Natural killer cell treated with Interleukin-12 subunit alpha and Interleukin-12 subunit beta and Interleukin-15 and Interleukin-18, amount 100 ng/mL, for 72 hours (primary cell): ENCODE data around the gene CXCR4. TPM values are rescaled to one million over a fixed set of nuclear protein-coding genes. Genes with fewer than 3 reads are reported as not detected.

Experiments
- ATAC-seq, 2 donors: fragments of 150-1000 bp; cut with Tn5 transposase in 1 of 2; sonication (Bioruptor Pico), chemical (Tn5 transposase) in 1 of 2; 2 replicates each; pipeline ENCODE4 v1.10.0; 2021
- DNase-seq: peaks from one replicate; pipeline ENCODE4 v3.0.0; 2022; ENCODE audit warnings: low spot score
- H3K27ac Mint-ChIP-seq, 2 donors: 1 replicate in 1 of 2; 2 replicates in 1 of 2; pipeline ENCODE4 v1.8.0; 2022; ENCODE audit warnings: mixed read lengths in 2 of 2, mild to moderate bottlenecking in 1 of 2, moderate library complexity in 1 of 2
- H3K27me3 Mint-ChIP-seq, 2 donors: 1 replicate in 1 of 2; 2 replicates in 1 of 2; pipeline ENCODE4 v1.8.0; 2022; ENCODE audit warnings: mixed read lengths in 2 of 2
- H3K36me3 Mint-ChIP-seq: one replicate; pipeline ENCODE4 v1.8.0; 2022; ENCODE audit warnings: mixed read lengths
- H3K4me1 Mint-ChIP-seq, 2 donors: 1 replicate in 1 of 2; 2 replicates in 1 of 2; pipeline ENCODE4 v1.8.0; 2022; ENCODE audit warnings: low read depth in 2 of 2, mixed read lengths in 2 of 2, mild to moderate bottlenecking in 1 of 2
- H3K4me3 Mint-ChIP-seq: one replicate; pipeline ENCODE4 v1.8.0; 2022; ENCODE audit warnings: mixed read lengths
- H3K9me3 Mint-ChIP-seq: 2 replicates; pipeline ENCODE4 v1.8.0; 2022; ENCODE audit warnings: mixed read lengths
- total RNA-seq, 2 donors: library from RNA; stranded (reverse); gene quantifications; one replicate each; pipeline ENCODE4 v1.2.3, GENCODE V29; 2022

Gene CXCR4
- total RNA-seq, 2 donors from 2014 or later, result 72.1 to 74.8 TPM

DNA sequence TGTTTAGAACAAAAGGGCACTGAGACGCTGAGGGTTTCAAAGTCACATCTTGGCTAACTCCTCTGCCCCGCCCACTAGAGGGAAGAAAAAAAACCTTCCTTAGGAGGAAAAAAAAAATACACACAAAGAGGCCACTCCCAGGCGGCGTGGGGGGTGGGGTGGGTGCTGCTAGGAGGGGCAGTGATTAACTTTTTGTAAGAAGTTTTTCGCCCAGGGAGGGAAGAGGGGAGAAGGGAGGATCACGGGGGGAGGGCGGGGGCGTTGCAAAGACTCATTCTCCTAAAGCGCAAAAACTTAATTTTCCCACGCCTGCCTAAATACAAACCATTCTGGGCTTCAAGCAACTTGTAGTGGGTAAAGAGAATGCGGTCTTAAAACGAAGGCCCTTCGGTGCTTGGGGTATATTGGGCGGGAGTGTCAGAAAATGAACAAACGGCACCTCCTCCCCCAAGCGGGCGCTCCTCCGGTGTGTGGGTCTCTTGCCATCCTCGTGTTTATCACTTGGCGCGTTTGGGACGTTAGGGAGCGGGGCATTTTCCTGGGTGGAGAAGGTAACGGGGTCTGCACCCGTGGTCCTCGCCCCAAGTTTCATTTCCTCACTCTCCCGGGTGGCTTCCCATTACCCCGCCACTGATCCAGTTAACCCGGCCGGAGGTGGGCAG, 1.7 kb downstream of the CXCR4 start:
- peaks cover 0 to 6% of the 10 kb centered on the region in 2 donors for H3K27me3 Mint-ChIP-seq
- ATAC-seq (peak; percentile 3 to 28), DNase-seq (no peak)
- peak overlapping the region; percentile 89 for H3K4me3 Mint-ChIP-seq
- H3K36me3 Mint-ChIP-seq, result peaks cover 32% of the 10 kb centered on the region
- H3K9me3 Mint-ChIP-seq, result no peaks in the 10 kb centered on the region
- H3K4me1 Mint-ChIP-seq, result peaks cover 33 to 46% of the 10 kb centered on the region in 2 donors
- H3K27ac Mint-ChIP-seq, result peak overlapping the region in 1 of 2 donors; percentile 54

DNA sequence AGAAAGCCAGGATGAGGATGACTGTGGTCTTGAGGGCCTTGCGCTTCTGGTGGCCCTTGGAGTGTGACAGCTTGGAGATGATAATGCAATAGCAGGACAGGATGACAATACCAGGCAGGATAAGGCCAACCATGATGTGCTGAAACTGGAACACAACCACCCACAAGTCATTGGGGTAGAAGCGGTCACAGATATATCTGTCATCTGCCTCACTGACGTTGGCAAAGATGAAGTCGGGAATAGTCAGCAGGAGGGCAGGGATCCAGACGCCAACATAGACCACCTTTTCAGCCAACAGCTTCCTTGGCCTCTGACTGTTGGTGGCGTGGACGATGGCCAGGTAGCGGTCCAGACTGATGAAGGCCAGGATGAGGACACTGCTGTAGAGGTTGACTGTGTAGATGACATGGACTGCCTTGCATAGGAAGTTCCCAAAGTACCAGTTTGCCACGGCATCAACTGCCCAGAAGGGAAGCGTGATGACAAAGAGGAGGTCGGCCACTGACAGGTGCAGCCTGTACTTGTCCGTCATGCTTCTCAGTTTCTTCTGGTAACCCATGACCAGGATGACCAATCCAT, 2.7 kb downstream of the CXCR4 start:
- ATAC-seq, result no peak
- Mint-ChIP-seq H3K27ac (peak overlapping the region; percentile 7 to 54), H3K27me3 (no peaks in the 10 kb centered on the region), H3K9me3 (no peaks in the 10 kb centered on the region), H3K4me1 (peaks cover 33 to 46% of the 10 kb centered on the region in 2 donors), H3K36me3 (peaks cover 32% of the 10 kb centered on the region), H3K4me3 (peak overlapping the region; percentile 89)
- no peak for DNase-seq

DNA sequence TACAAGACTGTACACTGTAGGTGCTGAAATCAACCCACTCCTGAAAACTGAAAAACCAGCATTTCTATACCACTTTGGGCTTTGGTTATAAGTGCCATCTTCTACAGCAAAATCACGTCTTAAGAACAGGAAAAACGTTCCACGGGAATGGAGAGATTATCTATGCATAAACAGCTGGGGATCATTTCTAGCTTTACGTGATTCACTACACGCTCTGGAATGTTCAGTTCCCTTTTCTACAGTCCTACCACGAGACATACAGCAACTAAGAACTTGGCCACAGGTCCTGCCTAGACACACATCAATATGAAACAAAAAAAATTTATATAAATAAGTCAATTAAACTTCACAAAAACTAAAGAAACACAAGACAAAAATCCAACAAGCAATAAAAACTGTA, 3.6 kb downstream of the CXCR4 start:
- H3K36me3 Mint-ChIP-seq, result peaks cover 32% of the 10 kb centered on the region
- H3K9me3 Mint-ChIP-seq, result no peaks in the 10 kb centered on the region
- peak overlapping the region; percentile 18 to 54 for H3K27ac Mint-ChIP-seq
- ATAC-seq (no peak), DNase-seq (no peak)
- H3K27me3 Mint-ChIP-seq, result peaks cover 0 to 2% of the 10 kb centered on the region in 2 donors
- no peak overlapping the region for H3K4me3 Mint-ChIP-seq
- H3K4me1 Mint-ChIP-seq, result peaks cover 33 to 46% of the 10 kb centered on the region in 2 donors

DNA sequence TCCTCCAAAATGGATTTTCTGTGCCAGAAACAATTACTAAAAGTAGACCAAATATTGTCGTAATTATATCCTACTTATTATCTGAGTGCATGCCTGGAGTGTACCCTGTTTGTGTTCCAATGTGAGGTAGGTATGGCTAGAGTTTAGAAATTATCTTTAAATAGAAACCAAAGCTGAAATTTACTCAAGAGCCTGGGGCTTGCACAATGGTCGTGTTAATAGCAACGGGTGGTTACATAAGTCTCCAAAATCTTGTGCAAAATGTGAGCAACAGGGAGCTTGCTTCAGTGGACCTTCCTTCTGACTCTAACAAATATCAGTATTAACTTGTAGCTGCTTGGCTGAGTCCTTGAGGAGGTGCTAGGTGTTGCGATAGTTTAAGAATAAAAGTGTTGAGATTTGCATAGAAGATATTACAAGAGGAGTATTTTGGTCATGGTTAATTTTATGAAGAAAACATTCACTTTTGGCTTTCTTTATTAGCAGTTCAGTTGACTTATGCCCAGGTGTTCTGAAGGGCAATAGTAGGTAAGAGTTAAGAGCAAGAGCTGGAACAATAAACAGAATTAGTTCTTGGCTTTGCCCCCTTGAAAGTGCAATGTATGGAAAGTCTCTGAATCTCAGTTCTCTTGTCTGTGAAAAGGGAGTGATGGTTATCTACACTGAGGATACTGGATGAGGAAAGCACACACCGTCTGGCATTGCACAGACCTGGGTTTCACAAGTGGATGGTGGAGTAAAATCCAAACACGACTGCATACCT, 4.6 kb downstream of the CXCR4 start:
- Mint-ChIP-seq H3K27me3 (peaks cover 0 to 5% of the 10 kb centered on the region in 2 donors), H3K4me3 (peak overlapping the region; percentile 21), H3K36me3 (peaks cover 32% of the 10 kb centered on the region), H3K27ac (peak overlapping the region; percentile 18), H3K9me3 (no peaks in the 10 kb centered on the region), H3K4me1 (peaks cover 27 to 40% of the 10 kb centered on the region in 2 donors)
- DNase-seq (no peak), ATAC-seq (no peak)

- Mint-ChIP-seq H3K4me1 (peaks cover 25 to 37% of the 10 kb centered on the region in 2 donors), H3K36me3 (peaks cover 32% of the 10 kb centered on the region), H3K27ac (peak overlapping the region in 1 of 2 donors; percentile 30), H3K9me3 (no peaks in the 10 kb centered on the region), H3K4me3 (no peak overlapping the region), H3K27me3 (peaks cover 0 to 5% of the 10 kb centered on the region in 2 donors)
- ATAC-seq, result no peak
- no peak for DNase-seq
Measured at GRCh38 chr2:136112317-136113208, 5.4 kb downstream of the CXCR4 start.

DNA sequence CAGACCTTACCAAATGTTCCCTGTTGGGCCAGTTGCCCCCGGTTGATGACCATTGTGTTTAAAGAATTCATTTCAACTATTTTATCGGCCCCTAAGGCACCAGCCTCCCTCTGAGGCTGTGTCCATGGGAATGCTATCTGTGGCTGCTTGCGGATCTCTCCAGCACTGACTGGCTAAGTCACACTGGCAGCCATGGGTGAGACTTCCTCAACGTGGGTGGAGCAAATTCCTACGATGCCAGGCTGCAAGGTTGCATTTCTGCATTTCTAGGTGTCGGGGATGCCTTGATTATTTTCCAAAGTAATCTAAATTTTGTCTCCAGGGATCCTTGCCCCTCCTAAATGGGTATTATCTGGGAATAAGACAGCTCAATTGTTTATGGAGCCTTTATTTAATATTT, 6.2 kb downstream of the CXCR4 start:
- no peak overlapping the region for H3K27ac Mint-ChIP-seq
- peaks cover 32% of the 10 kb centered on the region for H3K36me3 Mint-ChIP-seq
- ATAC-seq (no peak), DNase-seq (no peak)
- peaks cover 0 to 8% of the 10 kb centered on the region in 2 donors for H3K27me3 Mint-ChIP-seq
- H3K4me3 Mint-ChIP-seq, result no peak overlapping the region
- H3K9me3 Mint-ChIP-seq, result no peaks in the 10 kb centered on the region
- H3K4me1 Mint-ChIP-seq, result peaks cover 25 to 37% of the 10 kb centered on the region in 2 donors

- peaks cover 22 to 33% of the 10 kb centered on the region in 2 donors for H3K4me1 Mint-ChIP-seq
- H3K27me3 Mint-ChIP-seq, result peaks cover 0 to 8% of the 10 kb centered on the region in 2 donors
- peaks cover 32% of the 10 kb centered on the region for H3K36me3 Mint-ChIP-seq
- H3K9me3 Mint-ChIP-seq, result no peaks in the 10 kb centered on the region
- ATAC-seq (no peak), DNase-seq (no peak)
- H3K4me3 Mint-ChIP-seq, result no peak overlapping the region
- no peak overlapping the region for H3K27ac Mint-ChIP-seq
Measured at GRCh38 chr2:136110526-136110925, 7.4 kb downstream of the CXCR4 start.

DNA sequence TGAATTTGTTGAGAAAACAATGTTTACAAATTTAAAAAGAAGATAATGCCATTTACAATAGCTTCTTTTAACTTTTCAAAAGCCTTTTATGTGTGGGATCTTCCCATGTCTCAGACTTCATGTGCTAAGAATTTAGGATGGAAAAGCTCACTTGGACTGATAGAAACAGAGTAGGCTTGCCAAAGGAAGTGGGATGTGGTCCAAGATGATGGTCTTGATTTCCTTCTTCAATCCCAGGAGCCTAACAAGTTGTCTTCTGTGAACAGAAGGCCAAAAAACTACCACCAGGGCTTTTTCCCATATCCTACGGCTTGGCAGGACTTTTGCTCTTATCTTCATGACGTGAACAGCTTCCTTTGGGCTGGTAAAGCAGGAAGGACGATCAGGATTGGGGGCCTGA, 9.5 kb downstream of the CXCR4 start:
- DNase-seq, result no peak
- ATAC-seq, result no peak
- Mint-ChIP-seq H3K4me1 (peaks cover 8 to 13% of the 10 kb centered on the region in 2 donors), H3K4me3 (no peak overlapping the region), H3K36me3 (peaks cover 12% of the 10 kb centered on the region), H3K27ac (peak overlapping the region in 1 of 2 donors; percentile 23), H3K27me3 (peaks cover 0 to 8% of the 10 kb centered on the region in 2 donors), H3K9me3 (no peaks in the 10 kb centered on the region)

DNA sequence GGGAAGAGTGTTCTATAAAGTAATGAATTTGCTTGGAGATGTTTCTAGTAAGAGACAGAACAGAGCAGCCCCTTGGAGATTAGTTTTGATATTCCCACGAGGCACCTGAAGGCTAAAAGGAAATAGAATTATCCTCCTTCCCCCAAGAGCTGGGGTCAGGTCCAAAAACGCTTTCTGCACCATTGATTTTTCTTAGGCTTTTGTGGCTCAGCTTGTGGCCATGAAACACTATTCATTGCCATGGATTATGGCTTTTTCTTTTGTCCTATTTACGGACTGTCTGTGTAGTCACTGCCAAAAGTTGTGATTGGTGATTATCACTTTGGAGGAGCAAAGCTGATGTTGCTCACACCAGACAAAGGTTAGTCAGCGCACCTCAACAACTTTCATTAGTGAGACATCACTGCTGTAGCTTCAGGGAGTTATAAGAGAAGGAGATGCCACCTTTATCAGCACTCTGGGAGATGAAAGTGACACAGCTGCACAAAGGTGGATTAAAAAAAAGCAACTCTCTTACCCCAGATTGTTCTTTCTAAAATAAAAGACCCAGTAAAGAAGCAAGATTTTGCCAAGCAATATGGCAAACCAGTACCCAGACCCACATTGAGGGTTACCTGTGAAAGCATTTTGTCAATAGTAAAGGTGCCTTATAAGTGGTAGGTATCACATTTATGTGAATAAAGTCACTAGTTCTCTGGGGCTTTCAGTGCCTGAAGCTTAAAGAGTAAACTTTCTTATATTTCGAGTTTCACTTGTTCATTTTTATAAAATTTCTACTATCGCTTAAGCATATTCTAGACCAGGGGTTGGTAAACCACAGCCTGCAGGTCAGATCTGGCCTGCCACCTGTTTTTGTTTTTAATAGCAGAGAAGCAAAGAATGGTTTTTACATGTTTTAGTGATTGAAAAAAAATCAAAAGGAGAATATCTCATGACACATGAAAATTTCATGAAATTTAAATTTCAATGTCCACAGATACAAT, 10.6 kb downstream of the CXCR4 start:
- Mint-ChIP-seq H3K27me3 (peaks cover 0 to 8% of the 10 kb centered on the region in 2 donors), H3K27ac (no peak overlapping the region), H3K4me3 (no peak overlapping the region), H3K36me3 (peaks cover under 1% of the 10 kb centered on the region), H3K9me3 (no peaks in the 10 kb centered on the region), H3K4me1 (peaks cover 1% of the 10 kb centered on the region in 2 donors)
- ATAC-seq (no peak), DNase-seq (no peak)

- H3K27ac Mint-ChIP-seq, result no peak overlapping the region
- DNase-seq (no peak), ATAC-seq (no peak)
- H3K4me1 Mint-ChIP-seq, result peaks cover 0 to under 1% of the 10 kb centered on the region in 2 donors
- H3K4me3 Mint-ChIP-seq, result no peak overlapping the region
- no peaks in the 10 kb centered on the region for H3K36me3 Mint-ChIP-seq
- peaks cover 0 to 8% of the 10 kb centered on the region in 2 donors for H3K27me3 Mint-ChIP-seq
- H3K9me3 Mint-ChIP-seq, result no peaks in the 10 kb centered on the region
Measured at GRCh38 chr2:136106505-136106904, 11.4 kb downstream of the CXCR4 start.

DNA sequence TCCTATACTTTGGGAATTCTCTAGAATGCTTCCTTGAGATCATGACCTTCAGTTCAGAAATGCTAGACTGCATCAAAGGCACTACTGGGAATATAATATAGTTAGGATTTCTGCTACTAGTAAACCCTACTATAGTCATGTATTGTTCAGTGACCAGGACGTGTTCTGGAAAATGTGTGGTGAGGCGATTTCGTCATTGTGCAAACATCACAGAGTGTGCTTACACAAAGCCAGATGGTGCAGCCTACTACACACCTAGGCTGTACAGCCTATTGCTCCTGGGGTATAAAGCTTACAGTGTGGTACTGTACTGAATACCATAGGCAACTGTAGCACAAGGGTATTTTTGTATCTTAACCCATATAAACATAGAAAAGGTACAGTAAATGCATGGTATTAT, 13.0 kb downstream of the CXCR4 start:
- ATAC-seq (peak in 1 of 2 donors; percentile 45), DNase-seq (no peak)
- H3K27me3 Mint-ChIP-seq, result peaks cover 0 to 10% of the 10 kb centered on the region in 2 donors
- H3K4me3 Mint-ChIP-seq, result no peak overlapping the region
- no peaks in the 10 kb centered on the region for H3K36me3 Mint-ChIP-seq
- no peaks in the 10 kb centered on the region for H3K9me3 Mint-ChIP-seq
- peaks cover 5 to 7% of the 10 kb centered on the region in 2 donors for H3K4me1 Mint-ChIP-seq
- H3K27ac Mint-ChIP-seq, result no peak overlapping the region

DNA sequence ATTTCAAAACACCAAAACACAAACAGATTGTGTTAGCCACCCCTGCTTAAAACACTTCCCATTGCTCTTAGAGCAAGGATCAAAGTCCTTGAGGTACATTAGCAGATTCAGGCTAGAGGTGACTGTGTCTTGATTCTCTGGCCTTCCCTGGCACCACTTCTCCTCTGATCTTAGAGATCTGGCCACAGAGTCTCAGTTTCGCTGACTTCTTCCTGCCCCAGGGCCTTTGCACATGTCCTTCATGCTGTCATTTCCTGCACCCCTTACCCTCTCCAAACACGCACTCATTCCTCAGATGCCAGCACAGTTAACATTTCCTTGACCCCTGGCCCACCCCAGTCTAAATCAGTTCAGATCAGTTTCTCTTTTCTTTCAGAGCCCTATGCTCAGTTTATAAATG, 16.9 kb downstream of the CXCR4 start:
- H3K9me3 Mint-ChIP-seq, result no peaks in the 10 kb centered on the region
- peaks cover 0 to 3% of the 10 kb centered on the region in 2 donors for H3K27me3 Mint-ChIP-seq
- H3K27ac Mint-ChIP-seq, result peak overlapping the region; percentile 6 to 11
- no peaks in the 10 kb centered on the region for H3K36me3 Mint-ChIP-seq
- peaks cover 5 to 7% of the 10 kb centered on the region in 2 donors for H3K4me1 Mint-ChIP-seq
- no peak overlapping the region for H3K4me3 Mint-ChIP-seq
- no peak for DNase-seq
- ATAC-seq, result peak in 1 of 2 donors; percentile 52
